Measurements from ENCODE around the gene BMPR1B.

DNA sequence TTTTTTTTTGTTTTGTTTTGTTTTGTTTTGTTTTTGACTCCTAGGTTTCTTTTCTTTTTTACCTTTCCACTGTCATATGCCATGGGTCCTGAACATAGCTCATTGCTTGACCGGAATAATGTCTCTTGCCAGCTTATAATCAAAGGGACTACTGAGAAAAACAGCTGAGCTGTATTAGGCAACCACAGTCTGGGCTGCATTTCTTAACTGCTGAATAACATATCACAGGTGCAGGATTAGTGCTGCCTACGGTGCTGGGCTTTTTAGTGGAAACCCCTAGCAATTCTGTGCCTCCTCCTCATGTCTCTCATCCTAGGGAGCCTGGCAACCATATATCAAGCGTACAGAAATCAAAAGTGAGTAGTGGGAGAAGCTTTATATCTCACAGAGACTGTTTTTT lies 333.5 kb downstream of the BMPR1B start:
- TF ChIP-seq, protein P1, sequence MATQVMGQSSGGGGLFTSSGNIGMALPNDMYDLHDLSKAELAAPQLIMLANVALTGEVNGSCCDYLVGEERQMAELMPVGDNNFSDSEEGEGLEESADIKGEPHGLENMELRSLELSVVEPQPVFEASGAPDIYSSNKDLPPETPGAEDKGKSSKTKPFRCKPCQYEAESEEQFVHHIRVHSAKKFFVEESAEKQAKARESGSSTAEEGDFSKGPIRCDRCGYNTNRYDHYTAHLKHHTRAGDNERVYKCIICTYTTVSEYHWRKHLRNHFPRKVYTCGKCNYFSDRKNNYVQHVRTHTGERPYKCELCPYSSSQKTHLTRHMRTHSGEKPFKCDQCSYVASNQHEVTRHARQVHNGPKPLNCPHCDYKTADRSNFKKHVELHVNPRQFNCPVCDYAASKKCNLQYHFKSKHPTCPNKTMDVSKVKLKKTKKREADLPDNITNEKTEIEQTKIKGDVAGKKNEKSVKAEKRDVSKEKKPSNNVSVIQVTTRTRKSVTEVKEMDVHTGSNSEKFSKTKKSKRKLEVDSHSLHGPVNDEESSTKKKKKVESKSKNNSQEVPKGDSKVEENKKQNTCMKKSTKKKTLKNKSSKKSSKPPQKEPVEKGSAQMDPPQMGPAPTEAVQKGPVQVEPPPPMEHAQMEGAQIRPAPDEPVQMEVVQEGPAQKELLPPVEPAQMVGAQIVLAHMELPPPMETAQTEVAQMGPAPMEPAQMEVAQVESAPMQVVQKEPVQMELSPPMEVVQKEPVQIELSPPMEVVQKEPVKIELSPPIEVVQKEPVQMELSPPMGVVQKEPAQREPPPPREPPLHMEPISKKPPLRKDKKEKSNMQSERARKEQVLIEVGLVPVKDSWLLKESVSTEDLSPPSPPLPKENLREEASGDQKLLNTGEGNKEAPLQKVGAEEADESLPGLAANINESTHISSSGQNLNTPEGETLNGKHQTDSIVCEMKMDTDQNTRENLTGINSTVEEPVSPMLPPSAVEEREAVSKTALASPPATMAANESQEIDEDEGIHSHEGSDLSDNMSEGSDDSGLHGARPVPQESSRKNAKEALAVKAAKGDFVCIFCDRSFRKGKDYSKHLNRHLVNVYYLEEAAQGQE (IDR thresholded peaks at IDR 0.05; ENCODE audit: low read depth) = no peak
- TF ChIP-seq, protein P2, sequence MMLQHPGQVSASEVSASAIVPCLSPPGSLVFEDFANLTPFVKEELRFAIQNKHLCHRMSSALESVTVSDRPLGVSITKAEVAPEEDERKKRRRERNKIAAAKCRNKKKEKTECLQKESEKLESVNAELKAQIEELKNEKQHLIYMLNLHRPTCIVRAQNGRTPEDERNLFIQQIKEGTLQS (IDR thresholded peaks at IDR 0.05) = no peak
- TF ChIP-seq POLR2AphosphoS5 (IDR thresholded peaks at IDR 0.05; ENCODE audit: low read depth, low read length) = no peak
- TF ChIP-seq EZH2 (IDR thresholded peaks at IDR 0.05) = no peak
- TF ChIP-seq EGR1 (IDR thresholded peaks at IDR 0.05; ENCODE audit: low read depth) = no peak
- TF ChIP-seq, protein P3, sequence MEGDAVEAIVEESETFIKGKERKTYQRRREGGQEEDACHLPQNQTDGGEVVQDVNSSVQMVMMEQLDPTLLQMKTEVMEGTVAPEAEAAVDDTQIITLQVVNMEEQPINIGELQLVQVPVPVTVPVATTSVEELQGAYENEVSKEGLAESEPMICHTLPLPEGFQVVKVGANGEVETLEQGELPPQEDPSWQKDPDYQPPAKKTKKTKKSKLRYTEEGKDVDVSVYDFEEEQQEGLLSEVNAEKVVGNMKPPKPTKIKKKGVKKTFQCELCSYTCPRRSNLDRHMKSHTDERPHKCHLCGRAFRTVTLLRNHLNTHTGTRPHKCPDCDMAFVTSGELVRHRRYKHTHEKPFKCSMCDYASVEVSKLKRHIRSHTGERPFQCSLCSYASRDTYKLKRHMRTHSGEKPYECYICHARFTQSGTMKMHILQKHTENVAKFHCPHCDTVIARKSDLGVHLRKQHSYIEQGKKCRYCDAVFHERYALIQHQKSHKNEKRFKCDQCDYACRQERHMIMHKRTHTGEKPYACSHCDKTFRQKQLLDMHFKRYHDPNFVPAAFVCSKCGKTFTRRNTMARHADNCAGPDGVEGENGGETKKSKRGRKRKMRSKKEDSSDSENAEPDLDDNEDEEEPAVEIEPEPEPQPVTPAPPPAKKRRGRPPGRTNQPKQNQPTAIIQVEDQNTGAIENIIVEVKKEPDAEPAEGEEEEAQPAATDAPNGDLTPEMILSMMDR (IDR thresholded peaks at IDR 0.05 in 2 of 3, conservative IDR thresholded peaks at IDR 0.05 in 1 of 3; ENCODE audit: borderline replicate concordance in 1 of 3, insufficient read depth in 1 of 3, low read depth in 2 of 3, low read length in 2 of 3) = no peak
- no peak for TF ChIP-seq POLR2A (IDR thresholded peaks at IDR 0.05; ENCODE audit: borderline replicate concordance, extremely low read depth, insufficient read depth, insufficient read length)
- no peak for TF ChIP-seq YY1 (IDR thresholded peaks at IDR 0.05; ENCODE audit: extremely low read depth, insufficient replicate concordance, low read depth, low read length)
- no peak for TF ChIP-seq CBX3 (IDR thresholded peaks at IDR 0.05; ENCODE audit: low read depth)
- TF ChIP-seq JUND (IDR thresholded peaks at IDR 0.05) = no peak
- no peak for TF ChIP-seq EZH2phosphoT487 (IDR thresholded peaks at IDR 0.05; ENCODE audit: borderline replicate concordance)
- TF ChIP-seq TCF7L2 (IDR thresholded peaks at IDR 0.05; ENCODE audit: borderline replicate concordance, extremely low read depth, insufficient read depth, insufficient read length) = no peak

All from HCT116 (cell line).